ENCODE measurements around the gene PGLYRP1. TPM values are rescaled to one million over a fixed set of nuclear protein-coding genes. Genes with fewer than 3 reads are reported as not detected.

The PGLYRP1 gene
- total RNA-seq, 1 donor from 2014 or later, result 3.2 TPM

- no peak for DNase-seq (ENCODE audit: low spot score)
- intact Hi-C loops (cut with DNase I), result no loop called here
These were observed 13.0 kb downstream of the PGLYRP1 start for GRCh38 chr19:46009530-46010510.

GRCh38 chr19:46006411-46006810 lies 16.4 kb downstream of the PGLYRP1 start:
- DNase-seq (ENCODE audit: low spot score) (no peak), ATAC-seq (no peak)

More at GRCh38 chr19:46009530-46010510, 13.0 kb downstream of the PGLYRP1 start:
- peak; percentile 75 for ATAC-seq

GRCh38 chr19:46002678-46003275 lies 20.1 kb downstream of the PGLYRP1 start:
- DNase-seq (ENCODE audit: low spot score), result no peak
- no peak for ATAC-seq
- intact Hi-C loops (cut with DNase I), result no loop called here

More at GRCh38 chr19:46006411-46006810, 16.4 kb downstream of the PGLYRP1 start:
- intact Hi-C loops (cut with DNase I), result no loop called here

GRCh38 chr19:46000491-46001246 lies 22.2 kb downstream of the PGLYRP1 start:
- intact Hi-C loops (cut with DNase I), result no loop called here
- DNase-seq (ENCODE audit: low spot score) (no peak), ATAC-seq (peak; percentile 47)

- peak; percentile 2 for ATAC-seq
- no peak for DNase-seq (ENCODE audit: low spot score)
- intact Hi-C loops (cut with DNase I), result no loop called here
These were observed 23.2 kb downstream of the PGLYRP1 start for GRCh38 chr19:45999653-46000121.

- ATAC-seq (no peak), DNase-seq (ENCODE audit: low spot score) (no peak)
- intact Hi-C loops (cut with DNase I), result no loop called here
These were observed 24.0 kb downstream of the PGLYRP1 start for GRCh38 chr19:45998834-45999233.

GRCh38 chr19:45996933-45997332 lies 25.9 kb downstream of the PGLYRP1 start:
- intact Hi-C loops (cut with DNase I), result no loop called here
- ATAC-seq (no peak), DNase-seq (ENCODE audit: low spot score) (no peak)

GRCh38 chr19:45995715-45996385 lies 27.0 kb downstream of the PGLYRP1 start:
- intact Hi-C loops (cut with DNase I), result no loop called here
- no peak for DNase-seq (ENCODE audit: low spot score)
- ATAC-seq, result no peak

GRCh38 chr19:45994998-45995714 lies 27.7 kb downstream of the PGLYRP1 start, which contains the start of gene CCDC61:
TSS of gene CCDC61 (plus strand) at chr19:45995467. CDS start at chr19:46003019, 7,552 bp downstream.
- ATAC-seq (peak; percentile 99), DNase-seq (ENCODE audit: low spot score) (peak; percentile 96)
- intact Hi-C loops (cut with DNase I), result no loop called here

- intact Hi-C loops (cut with DNase I), result no loop called here
- ATAC-seq (peak; percentile 4), DNase-seq (ENCODE audit: low spot score) (no peak)
These were observed 28.3 kb downstream of the PGLYRP1 start for GRCh38 chr19:45994456-45994997.

- no peak for DNase-seq (ENCODE audit: low spot score)
- intact Hi-C loops (cut with DNase I), result no loop called here
These were observed 32.6 kb downstream of the PGLYRP1 start for GRCh38 chr19:45990113-45990728.

GRCh38 chr19:45985321-45985720 lies 37.5 kb downstream of the PGLYRP1 start:
- ATAC-seq, result no peak
- intact Hi-C loops (cut with DNase I), result no loop called here
- no peak for DNase-seq (ENCODE audit: low spot score)

More at GRCh38 chr19:45990113-45990728, 32.6 kb downstream of the PGLYRP1 start:
- ATAC-seq, result peak; percentile 11

- intact Hi-C loops (cut with DNase I), result no loop called here
- no peak for ATAC-seq
These were observed 41.5 kb downstream of the PGLYRP1 start for GRCh38 chr19:45981350-45981749.

GRCh38 chr19:45978156-45978555 lies 44.7 kb downstream of the PGLYRP1 start:
- DNase-seq (ENCODE audit: low spot score) (no peak), ATAC-seq (no peak)
- intact Hi-C loops (cut with DNase I), result no loop called here

More at GRCh38 chr19:45981350-45981749, 41.5 kb downstream of the PGLYRP1 start:
- no peak for DNase-seq (ENCODE audit: low spot score)

- no peak for ATAC-seq
- intact Hi-C loops (cut with DNase I), result no loop called here
- DNase-seq (ENCODE audit: low spot score), result no peak
These were observed 46.7 kb downstream of the PGLYRP1 start for GRCh38 chr19:45976178-45976577.

- intact Hi-C loops (cut with DNase I), result no loop called here
- no peak for DNase-seq (ENCODE audit: low spot score)
- no peak for ATAC-seq
These were observed 47.4 kb downstream of the PGLYRP1 start for GRCh38 chr19:45975306-45976070.
